Osteoblast (primary cell): ENCODE data around the gene SOX10. TPM values are rescaled to one million over a fixed set of nuclear protein-coding genes. Genes with fewer than 3 reads are reported as not detected.
"Not testable (repeated sequence)": the region's sequence is repeated elsewhere in the genome, so short reads cannot be mapped to it uniquely, and the experiment has no call there.

ENCODE experiments used
- DNase-seq: peaks from one replicate; pipeline ENCODE4 v3.0.0; 2011; ENCODE audit warnings: low spot score, mixed read lengths; ENCODE audit not compliant: insufficient read length; ENCODE audit errors: missing footprints
- H2AFZ ChIP-seq: 2 replicates; pipeline ENCODE4 v1.6.0; 2011; ENCODE audit warnings: mild to moderate bottlenecking, low read length
- H3K27ac ChIP-seq: 2 replicates; pipeline ENCODE4 v1.5.1; 2011; ENCODE audit warnings: mild to moderate bottlenecking, low read depth, low read length, moderate library complexity
- H3K27me3 ChIP-seq: 2 replicates; pipeline ENCODE4 v1.6.0; 2012; ENCODE audit warnings: mild to moderate bottlenecking, control low read depth, inconsistent platforms, low read length, moderate library complexity; ENCODE audit not compliant: insufficient read depth
- H3K36me3 ChIP-seq: 2 replicates; pipeline ENCODE4 v1.5.1; 2011; ENCODE audit warnings: mild to moderate bottlenecking, low read length, control low read depth, moderate library complexity; ENCODE audit not compliant: insufficient read depth
- H3K4me1 ChIP-seq: 2 replicates; pipeline ENCODE4 v1.5.1; 2011; ENCODE audit warnings: mild to moderate bottlenecking, low read length, control low read depth, moderate library complexity; ENCODE audit not compliant: insufficient read depth
- H3K4me2 ChIP-seq: 2 replicates; pipeline ENCODE4 v1.6.0; 2011; ENCODE audit warnings: mild to moderate bottlenecking, low read length; ENCODE audit not compliant: insufficient read depth
- H3K4me3 ChIP-seq: fragments of 200-600 bp; sonication (generic); 3 replicates; pipeline ENCODE4 v1.5.1; 2012; ENCODE audit warnings: mild to moderate bottlenecking, low read length, inconsistent platforms; ENCODE audit not compliant: insufficient read depth
- H3K79me2 ChIP-seq: 2 replicates; pipeline ENCODE4 v1.6.0; 2012; ENCODE audit warnings: mild to moderate bottlenecking, low read length, control low read depth, inconsistent platforms; ENCODE audit not compliant: insufficient read depth
- H3K9me3 ChIP-seq: 2 replicates; pipeline ENCODE4 v1.5.1; 2011; ENCODE audit warnings: low read depth, low read length, control low read depth
- H4K20me1 ChIP-seq: 2 replicates; pipeline ENCODE4 v1.6.0; 2012; ENCODE audit warnings: mild to moderate bottlenecking, low read length, control low read depth; ENCODE audit not compliant: insufficient read depth
- CTCF ChIP-seq: IDR thresholded peaks from 2 replicates; pipeline ENCODE4 v1.5.1; 2011; ENCODE audit warnings: mild to moderate bottlenecking, low read depth, low read length, moderate library complexity; ENCODE audit errors: extremely low read depth
- total RNA-seq: library from RNA; depleted of rRNA; stranded (reverse); fragments of >200 nt; gene quantifications from 2 replicates; pipeline ENCODE4 v1.2.3, GENCODE V29; 2012

SOX10 gene
- total RNA-seq, 1 donor, result not detected

GRCh38 chr22:37953437-37954179 is 30.7 kb downstream of the SOX10 start, which contains the start of the genes C22orf23 and POLR2F:
TSS of gene C22orf23 (minus strand) at chr22:37953601. CDS start at chr22:37953149, 452 bp downstream.
TSS of gene POLR2F (plus strand) at chr22:37953699. CDS start at chr22:37953788, 89 bp downstream.
- Histone ChIP-seq H3K27ac (peak within 1 kb of the TSS; percentile 76), H3K27me3 (no peaks in the 10 kb centered on the region), H3K79me2 (peaks cover 37% of the 10 kb centered on the region), H3K4me2 (peak within 1 kb of the TSS; percentile 93), H3K36me3 (peaks cover 19% of the 10 kb centered on the region), H3K4me1 (peaks cover 15% of the 10 kb centered on the region), H3K9me3 (no peaks in the 10 kb centered on the region), H3K4me3 (peak within 1 kb of the TSS; percentile 100), H4K20me1 (peaks cover 6% of the 10 kb centered on the region), H2AFZ (peak within 1 kb of the TSS; percentile 87)
- peak; percentile 98 for DNase-seq
- no peak for TF ChIP-seq CTCF

DNA sequence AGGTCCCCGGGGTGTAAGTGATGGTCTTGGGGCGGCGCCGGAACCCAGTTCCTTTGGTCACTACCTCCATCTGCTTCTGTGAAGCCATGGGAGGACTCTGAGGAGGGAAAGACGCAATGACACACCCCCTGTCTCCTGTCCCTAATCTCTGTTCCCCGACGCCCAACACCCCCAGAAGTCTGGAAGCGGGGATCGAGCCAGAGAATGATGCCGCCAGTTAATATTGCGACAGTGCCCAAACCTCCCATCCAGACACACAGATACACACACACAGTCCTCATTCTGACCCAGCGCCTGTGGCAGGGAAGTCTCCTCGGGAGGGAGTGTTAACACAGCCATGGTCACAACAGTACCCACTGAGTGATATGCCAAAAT is 31.3 kb downstream of the SOX10 start:
- H4K20me1 ChIP-seq, result peaks cover 6% of the 10 kb centered on the region
- H2AFZ ChIP-seq, result peak overlapping the region; percentile 87
- peaks cover 15% of the 10 kb centered on the region for H3K4me1 ChIP-seq
- DNase-seq, result no peak
- peaks cover 35% of the 10 kb centered on the region for H3K79me2 ChIP-seq
- no peak for TF ChIP-seq CTCF
- peak overlapping the region; percentile 100 for H3K4me3 ChIP-seq
- no peaks in the 10 kb centered on the region for H3K27me3 ChIP-seq
- peak overlapping the region; percentile 76 for H3K27ac ChIP-seq
- peaks cover 16% of the 10 kb centered on the region for H3K36me3 ChIP-seq
- H3K4me2 ChIP-seq, result peak overlapping the region; percentile 93
- no peaks in the 10 kb centered on the region for H3K9me3 ChIP-seq

- H3K4me2 ChIP-seq, result peak overlapping the region; percentile 93
- not testable (repeated sequence) for H3K9me3 ChIP-seq, DNase-seq, H4K20me1 ChIP-seq, H3K27me3 ChIP-seq
- H3K27ac ChIP-seq, result peak overlapping the region; percentile 76
- peak overlapping the region; percentile 100 for H3K4me3 ChIP-seq
- peak overlapping the region; percentile 87 for H2AFZ ChIP-seq
- peaks cover 32% of the 10 kb centered on the region for H3K79me2 ChIP-seq
- H3K36me3 ChIP-seq, result peaks cover 12% of the 10 kb centered on the region
- peaks cover 15% of the 10 kb centered on the region for H3K4me1 ChIP-seq
Observed at GRCh38 chr22:37952629-37953028, 31.7 kb downstream of the SOX10 start.

- Histone ChIP-seq H3K27me3 (no peaks in the 10 kb centered on the region), H4K20me1 (no peaks in the 10 kb centered on the region), H3K4me1 (peaks cover 15% of the 10 kb centered on the region), H2AFZ (no peak overlapping the region), H3K4me3 (no peak overlapping the region), H3K4me2 (no peak overlapping the region), H3K9me3 (no peaks in the 10 kb centered on the region), H3K79me2 (peaks cover 20% of the 10 kb centered on the region), H3K36me3 (no peaks in the 10 kb centered on the region), H3K27ac (no peak overlapping the region)
- no peak for DNase-seq
- TF ChIP-seq CTCF, result peak; percentile 9
Observed at GRCh38 chr22:37951305-37951704, 33.0 kb downstream of the SOX10 start.

DNA sequence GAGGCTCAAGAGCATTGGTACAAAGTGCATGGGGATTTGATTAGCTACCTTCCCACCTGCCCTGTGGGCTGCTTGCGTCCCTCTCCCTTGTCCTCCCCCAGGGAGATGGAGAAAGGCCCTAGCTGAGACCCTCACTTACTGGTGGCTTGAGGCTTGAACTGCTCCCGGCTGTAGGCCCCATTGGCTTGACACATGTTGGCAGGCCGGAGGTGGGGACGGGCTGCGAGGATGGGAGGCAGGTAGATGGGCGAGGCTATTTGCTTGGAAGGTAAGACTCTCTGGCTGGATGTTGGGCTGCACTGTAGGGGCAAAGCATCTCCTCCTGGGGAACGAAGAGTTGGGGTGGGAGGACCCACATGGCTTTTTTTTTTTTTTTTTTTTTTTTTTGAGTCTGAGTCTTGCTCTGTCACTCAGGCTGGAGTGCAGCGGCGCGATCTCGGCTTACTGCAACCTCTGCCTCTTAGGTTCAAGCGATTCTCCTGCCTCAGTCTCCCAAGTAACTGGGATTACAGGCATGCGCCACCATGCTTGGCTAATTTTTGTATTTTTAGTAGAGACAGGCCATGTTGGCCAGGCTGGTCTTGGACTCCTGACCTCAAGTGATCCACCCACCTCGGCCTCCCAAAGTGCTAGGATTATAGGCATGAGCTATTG is 37.1 kb downstream of the SOX10 start:
- not testable (repeated sequence) for H3K4me1 ChIP-seq, H4K20me1 ChIP-seq, H3K9me3 ChIP-seq, H3K27ac ChIP-seq, H3K4me2 ChIP-seq, H3K4me3 ChIP-seq, H3K27me3 ChIP-seq, H3K79me2 ChIP-seq, H2AFZ ChIP-seq
- peak; percentile 13 for DNase-seq
- H3K36me3 ChIP-seq, result peaks cover 13% of the 10 kb centered on the region

GRCh38 chr22:37944423-37944822 is 39.9 kb downstream of the SOX10 start:
- not testable (repeated sequence) for H3K4me2 ChIP-seq, H3K27me3 ChIP-seq, H3K4me3 ChIP-seq, DNase-seq, H3K79me2 ChIP-seq, H3K27ac ChIP-seq, H4K20me1 ChIP-seq, H2AFZ ChIP-seq, H3K9me3 ChIP-seq
- Histone ChIP-seq H3K36me3 (peaks cover 27% of the 10 kb centered on the region), H3K4me1 (peaks cover 12% of the 10 kb centered on the region)
